DND-41 (cell line): ENCODE results near the gene DNM2.

Experiments used
- EZH2 ChIP-seq: IDR thresholded peaks from 3 replicates; pipeline ENCODE4 v1.6.1; 2012; ENCODE audit warnings: borderline replicate concordance, low read depth, mild to moderate bottlenecking, moderate library complexity, low read length, inconsistent platforms; ENCODE audit not compliant: severe bottlenecking
- TF ChIP-seq, protein P1 (sequence below): IDR thresholded peaks from 2 replicates; pipeline ENCODE4 v1.5.1; 2012; ENCODE audit warnings: borderline replicate concordance, low read length, moderate library complexity, mild to moderate bottlenecking; ENCODE audit not compliant: poor library complexity, severe bottlenecking; ENCODE audit errors: extremely low read depth

DNA sequence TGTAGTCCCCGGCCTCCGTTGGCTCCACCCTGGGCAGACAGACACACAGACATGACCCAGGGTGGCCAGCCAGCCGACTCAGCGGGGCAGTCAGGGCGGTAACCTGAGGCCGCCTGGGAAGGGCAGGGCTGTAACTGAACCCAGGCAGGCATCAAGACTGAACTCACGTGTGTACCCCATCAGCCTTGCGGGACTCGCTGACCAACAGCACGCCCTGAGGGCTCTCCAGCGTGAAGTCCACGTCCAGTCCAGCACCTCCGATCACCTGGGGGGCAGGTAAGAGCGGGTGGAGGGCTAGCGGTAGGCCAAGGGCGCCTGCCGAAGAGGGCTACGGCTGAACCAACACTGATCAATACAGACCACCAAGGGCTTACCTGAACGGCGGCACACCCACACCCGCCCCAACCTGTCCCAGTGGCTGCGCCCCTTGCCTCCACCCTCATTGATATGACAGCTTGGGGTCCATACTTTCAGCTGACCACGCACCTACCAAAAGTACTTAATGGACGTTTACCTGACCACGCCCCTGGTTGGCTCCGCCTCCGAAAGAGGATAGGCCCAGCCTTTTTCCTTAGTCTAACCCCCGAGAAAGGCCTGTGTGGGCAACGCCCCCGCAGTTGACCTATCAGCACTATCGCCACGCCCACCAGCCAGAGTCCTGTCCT, 117.3 kb downstream of the DNM2 start:
- TF ChIP-seq, protein P1, sequence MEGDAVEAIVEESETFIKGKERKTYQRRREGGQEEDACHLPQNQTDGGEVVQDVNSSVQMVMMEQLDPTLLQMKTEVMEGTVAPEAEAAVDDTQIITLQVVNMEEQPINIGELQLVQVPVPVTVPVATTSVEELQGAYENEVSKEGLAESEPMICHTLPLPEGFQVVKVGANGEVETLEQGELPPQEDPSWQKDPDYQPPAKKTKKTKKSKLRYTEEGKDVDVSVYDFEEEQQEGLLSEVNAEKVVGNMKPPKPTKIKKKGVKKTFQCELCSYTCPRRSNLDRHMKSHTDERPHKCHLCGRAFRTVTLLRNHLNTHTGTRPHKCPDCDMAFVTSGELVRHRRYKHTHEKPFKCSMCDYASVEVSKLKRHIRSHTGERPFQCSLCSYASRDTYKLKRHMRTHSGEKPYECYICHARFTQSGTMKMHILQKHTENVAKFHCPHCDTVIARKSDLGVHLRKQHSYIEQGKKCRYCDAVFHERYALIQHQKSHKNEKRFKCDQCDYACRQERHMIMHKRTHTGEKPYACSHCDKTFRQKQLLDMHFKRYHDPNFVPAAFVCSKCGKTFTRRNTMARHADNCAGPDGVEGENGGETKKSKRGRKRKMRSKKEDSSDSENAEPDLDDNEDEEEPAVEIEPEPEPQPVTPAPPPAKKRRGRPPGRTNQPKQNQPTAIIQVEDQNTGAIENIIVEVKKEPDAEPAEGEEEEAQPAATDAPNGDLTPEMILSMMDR = no peak
- no peak for TF ChIP-seq EZH2
